GM21515 (cell line): ENCODE data around the gene INVS.
"Not testable (repeated sequence)": the region's sequence is repeated elsewhere in the genome, so short reads cannot be mapped to it uniquely, and the experiment has no call there.

Source experiments
- ATAC-seq: cut with Tn5 transposase; IDR thresholded peaks from one replicate; pipeline ENCODE4 v1.9.1; 2021; ENCODE audit not compliant: unreplicated experiment

Gene INVS

DNA sequence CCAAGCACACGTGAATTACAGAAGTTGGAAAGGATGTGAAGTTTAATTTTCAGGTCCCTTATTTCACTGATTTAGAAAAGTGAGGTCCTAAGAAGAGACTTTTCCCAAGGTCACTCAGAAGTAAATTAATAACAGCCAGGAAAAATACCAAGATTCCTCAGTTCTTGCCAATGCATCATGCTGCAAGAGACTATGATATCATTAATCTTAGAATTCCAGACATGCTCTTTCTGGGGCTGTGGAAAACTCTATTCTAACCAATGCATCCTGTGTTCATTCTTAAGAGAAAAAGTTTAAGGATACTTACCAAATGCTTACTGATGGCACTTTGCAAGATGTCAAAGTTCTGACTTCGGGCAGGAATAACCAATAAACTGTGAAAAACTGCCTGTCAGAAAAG lies 210.9 kb downstream of the INVS start:
- ATAC-seq: no peak

DNA sequence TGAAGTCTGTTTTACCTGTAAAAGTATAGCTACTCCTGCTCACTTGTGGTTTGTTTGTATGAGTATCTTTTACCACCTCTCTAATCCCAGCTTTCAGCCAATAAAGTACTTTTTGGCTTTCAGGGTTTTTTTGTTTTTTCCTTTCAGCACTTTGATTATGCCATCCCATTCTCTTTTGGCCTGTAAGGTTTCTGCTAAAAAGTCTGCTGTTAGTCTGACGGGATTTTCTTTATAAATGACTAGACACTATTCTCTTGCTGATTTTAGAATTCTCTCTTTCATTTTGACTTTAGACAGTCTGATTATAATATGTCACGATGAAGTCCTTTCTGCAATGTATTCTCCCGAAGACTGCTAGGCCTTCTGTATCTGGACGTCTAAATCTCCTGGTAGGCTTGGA lies 216.5 kb downstream of the INVS start:
- ATAC-seq: no peak

DNA sequence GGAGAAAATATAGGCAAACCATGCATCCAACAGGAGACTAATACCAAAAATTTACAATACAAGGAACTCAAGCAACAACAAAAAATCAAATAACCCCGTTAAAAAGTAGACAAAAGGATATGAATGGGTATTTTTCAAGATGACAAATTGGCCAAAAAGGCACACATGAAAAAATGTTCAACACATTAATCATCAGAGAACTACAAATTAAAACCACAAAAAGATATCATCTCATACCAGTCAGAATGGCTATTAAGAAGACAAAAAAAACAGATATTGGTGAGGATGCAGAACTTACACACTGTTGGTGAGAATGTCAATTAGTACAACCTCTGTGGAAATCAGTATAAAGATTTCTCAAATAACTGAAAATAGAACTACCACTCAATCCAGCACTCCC lies 218.7 kb downstream of the INVS start:
- no peak for ATAC-seq

DNA sequence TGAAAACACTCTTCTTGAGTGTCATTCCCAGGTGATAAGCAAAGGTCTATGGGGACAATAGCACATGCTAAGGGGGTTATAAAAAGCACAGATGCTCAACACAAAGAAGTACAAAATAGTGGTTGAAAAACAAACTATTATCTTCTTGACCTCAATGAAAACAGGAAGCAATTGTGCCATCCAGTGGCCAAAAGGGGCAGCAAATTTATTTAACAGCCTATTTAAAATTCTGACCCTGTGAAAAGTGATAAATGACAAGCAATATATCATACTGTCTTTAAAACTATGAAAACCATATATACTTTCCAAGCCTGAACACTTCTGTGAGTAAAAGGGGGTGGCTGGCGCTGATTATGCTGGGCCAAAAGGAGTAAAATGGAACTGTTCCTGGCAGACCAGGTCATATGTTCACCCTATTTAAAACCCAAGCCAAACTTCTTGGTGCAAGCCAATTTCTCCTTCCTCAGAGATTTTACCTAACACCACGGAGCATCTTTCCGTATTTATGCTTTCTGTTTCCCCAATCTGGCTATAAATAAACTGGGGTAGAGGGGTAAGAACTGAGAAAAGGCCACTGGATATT lies 224.0 kb downstream of the INVS start:
- ATAC-seq: no peak

DNA sequence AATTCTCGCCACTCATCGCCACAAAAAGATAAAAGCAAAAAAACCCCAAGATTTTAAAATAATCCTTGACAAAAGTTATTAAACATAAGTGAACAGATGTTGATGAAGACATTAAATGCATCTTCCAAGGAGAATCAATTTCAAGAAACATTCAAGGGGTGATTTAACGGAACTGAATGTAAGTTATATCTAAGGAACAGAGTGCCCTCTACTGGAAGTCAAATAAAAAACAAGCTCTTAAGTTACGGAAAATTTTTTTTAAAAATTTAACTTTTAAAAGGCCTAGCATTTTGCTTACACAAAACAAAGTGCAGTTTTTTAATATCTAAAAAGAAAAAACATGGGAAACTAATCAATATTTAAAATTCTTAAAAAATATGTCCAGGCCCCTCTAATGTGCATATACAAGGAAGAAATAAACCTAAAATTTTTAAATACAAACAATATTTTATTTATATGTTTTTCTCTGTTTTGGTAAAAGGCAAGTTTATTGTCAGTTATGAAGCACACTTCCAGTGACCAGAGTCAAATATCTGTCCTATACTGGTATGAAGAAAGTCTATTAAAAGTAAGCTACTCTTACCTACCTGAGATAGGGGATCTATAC lies 225.7 kb downstream of the INVS start:
- ATAC-seq: no peak

DNA sequence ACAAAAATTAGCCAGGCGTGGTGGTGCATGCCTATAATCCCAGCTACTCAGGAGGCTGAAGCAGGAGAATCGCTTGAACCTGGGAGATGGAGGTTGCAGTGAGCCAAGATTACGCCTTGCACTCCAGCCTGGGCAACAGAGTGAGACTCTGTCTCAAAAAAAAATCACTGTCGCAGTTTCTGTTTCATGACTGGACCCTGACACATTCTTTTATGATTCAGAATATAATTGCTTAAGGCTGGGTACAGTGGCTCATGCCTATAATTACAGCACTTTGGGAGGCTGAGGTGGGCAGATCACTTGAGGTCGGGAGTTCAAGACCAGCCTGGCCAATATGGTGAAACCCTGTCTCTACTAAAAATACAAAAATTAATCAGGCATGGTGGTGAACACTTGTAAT lies 239.7 kb downstream of the INVS start:
- not testable (repeated sequence) for ATAC-seq

DNA sequence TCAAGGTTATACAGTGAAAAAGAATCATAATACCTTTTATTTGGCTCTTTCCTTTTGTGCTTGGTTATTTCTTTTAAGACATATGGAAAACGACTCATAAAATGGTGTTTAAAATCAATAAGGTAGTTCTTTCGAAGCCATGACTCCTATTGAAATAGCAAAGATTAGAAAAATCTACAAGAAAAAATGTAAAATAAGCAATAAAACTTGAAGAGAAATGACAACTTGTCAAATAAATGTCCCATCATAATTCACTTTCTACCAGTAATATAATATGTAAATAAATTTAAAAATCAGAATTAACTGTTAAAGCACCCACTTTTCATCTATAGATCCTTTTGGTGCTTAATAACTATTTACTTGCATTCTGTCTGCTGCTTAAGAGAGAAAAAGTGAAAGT lies 241.2 kb downstream of the INVS start:
- ATAC-seq: no peak

DNA sequence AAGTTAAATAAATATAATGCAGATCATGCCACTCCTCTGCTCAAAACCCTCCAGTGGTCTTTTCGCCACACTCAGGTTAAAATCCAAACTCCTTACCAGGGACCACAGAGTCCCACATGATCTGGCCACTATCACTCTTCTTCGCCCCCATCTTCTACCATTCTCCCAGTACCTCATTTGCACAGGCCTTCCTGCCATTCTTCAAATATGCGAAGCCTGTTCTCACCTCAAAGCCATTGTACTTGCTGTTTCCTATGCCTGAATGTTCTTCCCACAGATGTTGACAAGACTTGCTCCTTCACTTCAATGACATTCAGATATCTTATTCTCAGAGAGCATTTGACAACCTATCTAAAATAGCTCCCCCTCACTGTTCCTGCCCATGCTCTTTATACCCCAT lies 242.8 kb downstream of the INVS start:
- no peak for ATAC-seq

DNA sequence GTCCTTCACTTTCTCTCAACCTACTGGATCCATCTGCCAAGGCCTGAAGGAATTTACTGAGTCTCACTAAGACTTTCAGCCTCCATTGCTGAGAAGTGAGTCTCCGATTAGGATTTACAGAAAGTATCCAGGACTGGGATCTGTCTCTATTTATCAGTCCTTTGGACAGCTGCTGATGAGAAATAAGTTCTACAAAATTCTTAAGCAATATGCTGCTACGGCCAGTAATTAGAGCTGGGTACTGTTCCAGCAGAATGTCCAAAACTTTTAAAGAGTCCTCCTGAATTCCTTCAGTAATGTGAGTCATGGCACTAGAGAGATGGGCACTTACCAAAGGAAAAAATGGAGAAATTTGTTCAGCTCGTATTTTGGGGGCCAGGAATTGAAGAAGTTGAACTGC lies 247.8 kb downstream of the INVS start:
- ATAC-seq: no peak

DNA sequence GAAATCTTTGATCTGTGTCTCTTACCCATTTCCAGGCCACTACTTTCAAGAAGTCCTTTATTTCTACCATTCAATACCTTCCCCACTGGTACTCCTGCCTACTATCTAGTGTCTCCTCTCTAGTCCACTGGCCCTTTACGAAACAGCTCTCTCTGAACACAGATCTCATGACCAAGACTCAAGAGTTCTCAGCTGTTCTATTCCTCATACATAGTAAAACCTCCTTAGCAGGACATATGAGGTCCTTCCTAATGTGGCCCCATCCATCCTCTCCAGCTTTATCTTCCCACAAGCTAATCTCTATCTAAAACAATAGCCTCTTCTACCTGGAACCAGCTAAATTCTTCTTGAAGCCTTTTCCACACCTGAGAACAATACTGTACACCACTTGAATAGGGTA lies 251.1 kb downstream of the INVS start:
- no peak for ATAC-seq
